HG03442 (cell line): Measurements from ENCODE around the gene F5.
"Not testable (repeated sequence)": the region's sequence is repeated elsewhere in the genome, so short reads cannot be mapped to it uniquely, and the experiment has no call there.

Experiments
- ATAC-seq: cut with Tn5 transposase; IDR thresholded peaks from one replicate; pipeline ENCODE4 v1.9.1; 2021; ENCODE audit warnings: mild to moderate bottlenecking, moderate library complexity; ENCODE audit not compliant: unreplicated experiment

Gene F5

DNA sequence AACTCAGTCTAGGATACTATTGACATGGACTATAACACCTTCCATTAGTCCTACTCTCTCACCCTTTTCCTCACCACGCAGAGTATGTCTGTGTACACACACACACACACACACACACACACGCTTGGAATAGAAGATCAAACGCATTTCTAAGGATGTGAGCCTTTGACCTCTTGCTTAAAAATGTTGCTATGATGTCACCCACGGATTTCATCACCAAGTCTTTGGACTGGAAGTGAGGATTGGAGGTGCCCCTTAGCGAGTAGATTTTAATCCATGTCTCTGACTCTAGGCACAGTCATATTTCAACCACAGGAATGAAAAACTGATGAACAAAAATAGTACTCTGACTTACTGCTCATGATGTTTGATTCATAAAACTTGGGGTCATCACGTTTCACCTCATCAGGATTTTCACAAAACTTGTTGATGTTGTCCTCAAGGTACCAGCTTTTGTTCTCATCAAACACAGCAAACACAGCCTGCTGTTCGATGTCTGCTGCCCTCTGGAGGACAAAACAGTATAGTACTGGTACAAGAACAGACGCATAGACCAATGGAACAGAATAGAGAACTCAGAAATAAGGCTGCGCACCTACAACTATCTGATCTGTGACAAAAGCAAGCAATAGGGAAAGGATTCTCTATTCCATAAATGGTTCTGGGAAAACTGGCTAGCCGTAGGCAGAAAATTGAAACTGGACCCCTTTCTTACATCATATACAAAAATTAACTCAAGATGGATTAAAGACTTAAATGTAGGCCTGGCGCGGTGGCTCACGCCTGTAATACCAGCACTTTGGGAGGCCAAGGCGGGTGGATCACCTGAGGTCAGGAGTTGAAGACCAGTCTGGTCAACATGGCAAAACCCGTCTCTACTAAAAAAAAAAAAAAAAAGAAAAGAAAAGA lies 39.9 kb downstream of the F5 start:
- peak; percentile 75 for ATAC-seq

DNA sequence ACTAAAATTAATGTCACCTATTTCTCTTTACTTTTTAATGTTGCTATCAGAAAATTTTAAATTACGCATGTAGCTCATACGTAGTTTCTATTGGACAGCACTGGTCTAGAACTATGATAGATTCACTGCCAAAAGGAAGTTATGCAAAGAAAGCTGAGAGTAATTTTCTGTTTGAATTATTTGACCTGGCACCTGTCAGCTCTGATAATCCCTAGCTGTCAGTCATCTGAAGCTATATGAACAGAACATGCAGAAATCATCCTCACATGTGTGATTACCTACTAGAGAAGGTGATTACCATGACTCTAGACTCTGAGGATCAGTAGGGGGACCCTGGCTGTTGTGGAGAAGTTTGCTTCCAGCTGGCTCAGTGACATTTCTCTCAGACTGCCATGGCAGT lies 40.8 kb downstream of the F5 start:
- ATAC-seq, result no peak

DNA sequence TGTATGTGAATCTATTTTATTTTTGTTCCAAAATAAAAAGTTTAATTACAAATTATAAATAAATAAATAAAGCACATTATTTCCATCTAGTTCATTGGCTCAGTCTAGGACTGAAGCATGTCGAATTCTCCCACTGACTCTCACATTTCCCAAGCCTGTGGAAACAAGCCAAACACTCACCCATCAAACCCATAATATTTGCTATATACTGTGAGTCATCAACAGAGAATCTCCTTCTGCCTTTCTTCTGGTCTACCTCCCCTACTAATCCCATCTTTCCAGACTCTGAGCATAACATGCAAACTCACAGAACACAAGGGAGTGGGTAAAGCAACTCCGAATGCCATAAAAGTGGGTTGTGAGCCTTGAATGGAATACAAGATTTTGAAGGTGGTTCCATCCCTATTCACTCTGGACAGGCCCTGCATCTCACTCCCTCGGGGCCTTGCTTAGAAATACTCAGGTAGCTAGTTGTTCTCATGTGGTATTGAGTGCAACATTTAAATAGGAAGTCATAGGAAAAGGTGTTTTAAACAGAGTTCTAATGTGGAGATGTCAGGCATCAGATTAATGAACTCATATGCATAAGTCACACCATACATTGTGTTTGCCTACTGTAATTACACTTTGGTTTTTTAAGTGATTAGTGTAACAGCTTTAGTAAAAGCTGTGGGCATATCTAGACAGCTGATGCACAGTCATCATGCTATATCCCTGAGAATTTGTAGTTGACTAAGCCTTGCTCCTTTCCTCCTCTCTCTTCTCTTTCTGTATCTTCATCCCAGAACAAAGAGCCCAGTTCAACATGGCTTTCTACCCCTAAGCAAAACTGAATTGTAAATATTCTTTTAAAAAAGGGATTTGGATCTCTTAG lies 47.0 kb downstream of the F5 start:
- no peak for ATAC-seq

DNA sequence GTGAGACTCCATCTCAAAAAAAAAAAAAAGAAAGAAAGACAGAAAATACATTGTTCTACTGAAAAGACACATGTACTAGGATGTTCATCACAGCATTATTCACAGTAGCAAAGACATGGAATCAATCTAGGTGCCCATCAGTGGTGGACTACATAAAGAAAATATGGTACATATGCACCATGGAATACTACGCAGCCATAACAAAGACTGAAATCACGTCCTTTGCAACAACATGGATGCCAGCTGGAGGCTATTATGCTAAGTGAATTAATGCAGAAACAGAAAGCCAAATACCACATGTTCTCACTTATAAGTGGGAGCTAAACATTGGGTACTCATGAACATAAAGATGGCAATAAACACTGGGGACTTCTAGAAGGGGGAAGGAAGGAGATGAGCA lies 51.6 kb downstream of the F5 start:
- no peak for ATAC-seq

DNA sequence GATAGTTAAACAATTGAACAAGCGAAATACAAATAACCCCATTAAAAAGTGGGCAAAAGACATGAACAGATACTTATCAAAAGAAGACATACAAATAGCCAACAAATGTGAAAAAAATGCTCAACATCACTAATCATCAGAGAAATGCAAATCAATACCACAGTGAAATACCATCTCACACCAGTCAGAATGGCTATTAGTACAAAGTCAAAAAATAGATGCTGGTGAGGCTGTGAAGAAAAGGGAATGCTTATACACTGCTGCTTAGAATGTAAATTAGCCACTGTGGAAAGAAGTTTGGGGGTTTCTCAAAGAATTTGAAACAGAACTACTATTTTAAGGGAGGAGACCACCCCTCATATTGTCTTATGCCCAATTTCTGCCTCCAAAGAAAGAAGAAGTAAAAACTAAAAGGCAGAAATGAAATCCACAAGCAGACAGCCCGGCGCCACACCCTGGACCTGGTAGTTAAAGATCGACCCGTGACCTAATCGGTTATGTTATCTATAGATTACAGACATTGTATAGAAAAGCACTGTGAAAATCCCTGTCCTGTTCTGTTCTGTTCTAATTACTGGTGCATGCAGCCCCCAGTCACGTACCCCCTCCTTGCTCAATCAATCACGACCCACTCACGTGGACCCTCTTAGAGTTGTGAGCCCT lies 52.6 kb downstream of the F5 start:
- ATAC-seq, result not testable (repeated sequence)

DNA sequence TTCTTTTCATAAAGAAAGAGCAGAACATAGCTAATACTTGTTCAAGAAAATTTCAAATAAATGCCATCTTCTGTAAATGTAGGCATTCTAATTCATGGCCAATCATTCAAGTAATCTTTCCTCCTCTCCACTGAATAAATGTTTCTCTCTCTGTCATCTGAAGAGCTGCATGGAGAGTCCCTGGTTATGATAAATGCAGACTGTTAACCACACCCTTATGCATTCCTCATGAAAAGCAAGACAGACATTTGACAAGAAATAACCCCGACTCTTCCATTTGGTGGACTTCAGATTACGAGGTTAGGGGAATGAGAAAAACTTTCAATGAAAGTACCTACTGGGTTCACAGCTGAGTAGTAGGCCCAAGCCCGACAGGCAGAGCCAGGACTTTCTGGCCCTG lies 55.8 kb downstream of the F5 start:
- ATAC-seq, result no peak

DNA sequence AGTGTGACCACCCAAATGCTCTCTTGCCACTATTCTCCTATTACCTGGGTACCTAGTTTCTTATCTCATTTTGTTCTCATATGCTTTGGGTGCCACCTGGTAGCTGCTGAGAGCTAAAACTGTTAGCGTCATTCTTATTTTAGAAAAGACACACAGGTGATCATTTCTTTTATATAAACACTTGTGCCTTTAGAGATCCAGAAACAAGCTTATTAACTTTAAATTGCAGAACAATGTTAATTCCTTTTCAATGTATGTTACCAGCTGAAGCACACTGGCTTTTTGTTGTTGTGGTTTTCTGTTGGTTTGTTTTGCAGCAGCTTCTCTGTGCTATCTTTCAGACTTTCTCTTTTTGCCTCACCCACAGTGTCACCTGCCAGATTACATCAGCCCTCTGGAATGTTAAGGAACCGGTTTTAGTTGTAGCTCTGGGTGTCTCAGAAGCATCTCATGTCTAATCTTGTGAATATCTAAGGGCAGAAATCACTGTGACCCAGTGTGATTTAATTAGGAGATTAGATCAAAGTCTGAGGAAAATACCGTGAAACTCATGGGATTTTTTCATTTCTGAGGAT lies 57.1 kb downstream of the F5 start:
- no peak for ATAC-seq

DNA sequence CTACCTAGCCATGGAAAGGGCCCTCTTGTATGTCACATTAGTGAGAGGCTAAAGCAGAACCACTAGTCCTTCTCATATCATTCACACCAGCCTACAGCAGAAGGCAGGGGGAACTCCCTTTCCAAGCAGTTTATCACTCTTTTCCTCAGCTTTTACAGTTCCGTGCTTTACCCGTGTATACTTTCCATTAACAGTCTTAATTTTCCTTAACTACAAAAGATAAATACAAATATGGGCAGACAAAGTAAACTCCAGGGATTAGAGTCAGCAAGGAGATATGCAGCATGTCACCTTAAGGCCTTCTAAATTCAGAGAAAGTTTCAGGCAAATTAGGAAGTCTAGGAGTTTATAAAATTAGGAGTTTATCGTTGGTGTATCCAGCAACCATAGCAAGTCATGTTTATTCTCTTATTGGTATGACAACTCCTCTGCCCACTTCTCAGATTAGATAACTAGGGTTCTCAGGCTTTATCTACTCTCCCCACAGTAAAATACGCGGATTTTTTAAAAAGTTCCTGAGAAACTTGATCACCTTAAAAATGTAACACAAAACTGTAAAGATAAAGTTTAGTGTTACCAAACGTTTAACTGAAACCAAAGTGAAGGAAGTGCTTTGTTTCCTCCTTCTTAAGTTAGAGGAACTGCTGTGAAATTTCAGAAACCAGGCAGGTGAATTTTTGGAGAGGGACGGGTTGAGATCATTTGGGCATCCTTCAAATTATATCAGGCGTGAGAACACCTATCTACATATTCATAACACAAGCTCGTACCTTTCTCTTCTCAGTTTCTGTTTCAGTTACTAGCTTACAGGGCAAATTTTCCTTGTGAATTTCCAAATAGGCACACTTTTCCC lies 57.8 kb downstream of the F5 start:
- peak; percentile 43 for ATAC-seq

DNA sequence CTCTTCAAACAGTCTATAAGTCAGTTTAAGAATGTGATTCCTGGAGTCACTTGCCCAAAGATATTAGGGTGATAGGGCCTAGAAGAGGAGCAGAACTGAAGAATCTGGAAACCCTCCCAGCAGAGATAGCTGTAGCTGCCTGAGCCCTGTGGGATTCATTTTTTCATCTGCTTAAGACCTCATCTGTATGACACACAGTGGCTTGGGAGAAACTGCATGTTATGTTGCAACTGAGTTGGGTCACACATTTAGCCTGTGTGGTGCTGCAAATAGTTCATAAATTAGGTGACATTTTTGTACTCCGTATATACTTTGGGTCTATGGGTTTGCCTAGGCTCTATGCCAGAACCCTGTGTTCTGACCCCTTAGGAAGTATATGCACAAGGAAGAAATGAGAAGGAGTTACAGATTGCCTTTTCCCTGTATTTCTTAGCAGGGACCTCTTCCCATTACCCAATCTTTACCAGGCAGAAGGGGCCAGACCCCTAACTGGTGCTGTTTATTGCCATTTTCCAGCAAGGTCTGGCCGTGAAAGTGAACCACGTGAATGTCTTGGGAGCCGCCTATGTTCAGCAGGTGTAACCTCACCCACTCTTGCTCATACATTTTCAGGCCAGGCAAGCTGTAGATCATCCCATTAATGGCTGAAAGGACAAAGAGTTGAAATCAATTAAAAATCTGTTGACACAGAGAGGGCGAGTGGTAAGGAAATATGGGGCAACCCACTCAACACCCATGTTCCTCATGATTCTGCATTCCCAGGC lies 58.6 kb downstream of the F5 start:
- ATAC-seq, result no peak

DNA sequence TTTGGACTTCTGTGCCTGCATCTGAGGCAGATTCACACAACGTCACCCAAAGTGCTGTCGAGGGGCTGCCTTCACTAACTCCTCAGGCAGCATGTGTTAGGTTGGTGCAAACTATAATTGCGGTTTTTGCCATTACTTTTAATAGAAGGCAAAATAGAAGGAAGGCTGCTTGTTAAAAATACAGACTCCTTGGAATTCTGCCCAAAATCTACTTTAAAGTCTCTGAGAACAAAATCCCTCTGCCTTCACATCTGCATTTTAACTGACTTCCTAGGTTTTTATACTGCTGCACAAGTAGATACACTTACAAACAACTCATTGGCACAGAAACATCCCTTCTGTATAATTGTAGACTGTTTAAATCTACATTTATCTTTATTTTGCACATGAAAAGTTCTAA lies 59.3 kb downstream of the F5 start:
- ATAC-seq, result no peak

DNA sequence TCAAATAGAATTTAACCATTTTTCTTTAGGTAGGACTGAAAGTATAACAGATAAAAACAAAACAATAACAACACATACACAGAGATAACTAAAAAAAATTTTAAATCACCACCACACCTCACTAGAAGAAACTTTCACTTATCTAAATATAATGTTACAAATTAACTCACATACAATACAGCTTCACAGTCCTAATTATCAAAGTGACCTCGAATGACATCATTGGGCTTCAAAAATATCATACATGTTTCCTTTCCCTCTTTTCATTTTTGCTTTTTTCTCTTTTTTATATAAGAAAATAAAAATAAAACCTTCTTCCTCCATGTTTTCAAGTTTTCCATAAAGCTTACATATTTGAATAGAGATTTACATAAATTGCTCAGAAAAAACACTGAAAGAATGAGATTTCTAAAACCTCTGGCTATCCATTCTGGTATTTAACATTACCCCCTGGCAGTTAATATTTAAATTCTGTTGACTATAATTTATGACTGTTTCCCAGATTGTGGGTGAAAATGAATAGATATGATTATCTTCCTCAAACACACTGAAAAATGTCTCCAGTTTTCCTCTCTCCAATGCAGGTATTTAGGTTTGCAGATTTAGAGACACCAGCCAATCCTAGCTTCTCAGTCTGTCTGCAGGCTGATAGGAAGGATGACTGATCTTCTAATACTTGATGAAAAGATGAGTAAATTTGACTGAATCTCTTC lies 60.0 kb downstream of the F5 start:
- ATAC-seq, result no peak

DNA sequence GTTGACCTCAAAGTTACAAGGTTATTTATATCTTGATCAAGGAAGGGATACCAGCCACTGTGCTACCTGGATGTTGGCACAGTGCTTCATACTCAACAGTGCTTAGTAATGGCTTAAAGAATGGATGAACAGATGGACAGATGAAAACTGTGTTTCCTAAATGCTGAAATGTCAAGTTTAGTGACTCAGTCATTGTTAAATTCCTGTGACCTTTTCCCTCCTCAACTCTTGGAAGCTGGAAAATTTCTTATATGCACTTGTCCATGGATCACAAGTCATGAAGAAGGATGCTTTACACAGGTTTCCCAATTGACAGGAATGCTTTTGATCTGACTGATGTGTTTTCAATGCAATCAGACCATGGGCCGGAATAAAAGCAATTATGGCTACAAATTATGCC lies 60.9 kb downstream of the F5 start:
- no peak for ATAC-seq

DNA sequence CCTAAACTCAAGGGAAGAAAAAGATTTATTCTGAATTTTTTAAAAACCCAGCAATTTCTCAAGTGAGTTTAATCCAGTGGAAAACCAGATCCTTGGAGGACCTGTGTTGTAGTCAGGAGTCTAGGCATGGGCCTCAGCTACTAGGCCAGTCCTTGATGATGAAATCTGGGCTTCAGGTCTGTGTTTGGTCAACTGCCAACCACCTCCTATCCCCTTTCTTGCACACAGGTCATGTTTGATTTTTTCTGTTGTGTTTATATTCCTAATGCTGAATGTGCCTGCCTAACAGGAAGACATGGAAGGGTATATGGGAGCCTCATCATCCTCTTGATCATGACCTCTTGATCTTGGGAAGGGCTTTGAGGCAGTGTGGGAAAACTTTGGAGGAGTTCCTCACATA lies 62.4 kb downstream of the F5 start:
- no peak for ATAC-seq

DNA sequence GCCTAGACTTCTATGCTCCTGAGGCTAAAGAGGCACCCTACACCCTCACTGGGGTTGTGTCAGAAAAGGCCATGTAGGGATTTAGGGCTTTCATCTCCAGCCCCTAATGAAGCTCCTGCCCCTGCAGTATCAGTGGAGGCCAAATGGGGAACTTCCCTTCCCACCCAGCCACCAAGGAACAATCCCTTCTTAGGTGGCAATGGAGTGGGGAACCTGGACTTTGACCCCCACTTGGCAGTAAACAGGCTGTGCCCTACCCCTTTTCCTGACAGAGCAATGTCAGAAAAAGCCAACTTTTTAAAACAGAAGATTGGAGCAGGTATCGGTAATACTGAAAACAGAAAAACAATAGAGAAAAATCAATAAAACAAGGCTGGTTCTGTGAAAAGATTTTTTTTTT lies 65.1 kb downstream of the F5 start:
- no peak for ATAC-seq

DNA sequence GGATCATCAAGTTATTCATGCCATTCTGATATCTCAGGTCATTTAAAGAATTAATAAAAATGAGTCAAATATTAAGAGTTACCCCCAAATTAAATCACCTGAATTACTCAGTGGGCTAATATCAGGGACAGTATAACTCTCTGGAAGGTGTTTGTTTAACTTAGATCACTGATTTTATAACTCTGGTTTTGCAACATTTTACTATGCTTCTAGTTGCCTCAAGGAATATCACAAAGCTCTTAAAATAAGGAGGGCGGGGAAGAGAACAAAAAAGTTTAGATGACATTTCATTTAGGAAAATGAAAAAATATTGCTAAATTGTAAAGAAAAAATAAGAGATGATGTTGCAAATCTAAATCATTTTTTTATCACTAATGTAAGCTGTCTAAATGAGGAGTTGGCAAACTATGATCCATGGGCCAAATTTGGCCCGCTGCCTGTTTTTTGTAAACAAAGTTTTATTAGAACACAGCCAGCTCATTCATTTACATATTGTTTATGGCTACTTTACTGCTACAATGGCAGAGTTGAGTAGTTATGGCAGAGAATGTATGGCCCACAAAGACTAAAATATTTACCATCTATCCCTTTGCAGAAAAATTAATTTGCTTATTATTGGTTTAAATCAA lies 68.6 kb downstream of the F5 start:
- no peak for ATAC-seq

DNA sequence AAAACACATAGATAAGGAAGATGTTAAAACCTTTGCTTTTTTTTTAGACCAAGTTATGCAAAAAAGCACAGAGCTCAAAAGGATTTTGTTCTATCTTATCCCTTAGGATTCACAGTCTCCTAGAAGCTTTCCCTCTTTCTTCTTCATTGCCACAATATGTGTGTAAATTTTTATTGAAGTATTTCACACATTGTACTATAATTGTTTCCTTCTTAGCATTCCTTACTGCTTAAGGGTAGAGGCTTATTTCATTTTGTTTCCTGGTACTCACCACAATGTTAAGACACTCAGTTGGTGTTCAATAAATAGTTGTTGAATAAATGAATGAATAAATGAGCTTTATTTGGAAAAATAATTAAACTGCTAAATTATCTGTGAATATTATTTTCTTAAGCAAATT lies 70.6 kb downstream of the F5 start:
- no peak for ATAC-seq

DNA sequence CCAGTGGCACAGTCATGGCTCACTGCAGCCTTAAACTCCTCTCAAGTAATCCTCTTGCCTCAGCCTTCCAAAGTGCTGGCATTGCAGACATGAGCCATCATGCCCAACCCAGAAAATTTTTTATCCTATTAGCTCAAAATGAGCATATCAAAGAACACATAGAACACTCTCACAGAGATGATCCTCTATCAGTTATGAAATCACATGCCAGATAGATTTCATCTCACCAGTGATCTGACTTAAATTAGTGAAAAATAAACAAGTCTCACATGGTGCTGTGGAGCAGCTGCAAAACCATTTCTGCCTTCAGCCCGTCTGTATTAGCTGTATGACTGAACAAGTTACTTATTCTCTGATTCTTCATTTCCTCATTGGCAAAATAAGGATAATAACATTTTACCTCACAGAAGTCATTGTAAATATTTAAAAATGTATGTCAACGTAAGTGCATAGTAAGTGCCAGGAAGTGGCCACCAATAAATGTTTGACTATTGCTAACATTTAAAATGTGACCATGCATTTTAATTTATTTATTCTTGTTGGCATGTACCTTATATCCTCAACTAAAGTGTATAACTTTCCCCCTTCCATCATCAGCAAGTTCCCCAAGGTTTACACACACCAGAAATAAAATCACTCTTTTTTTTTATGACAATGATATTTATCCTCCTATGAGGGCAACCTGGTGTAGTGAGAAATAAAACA lies 71.6 kb downstream of the F5 start:
- no peak for ATAC-seq

DNA sequence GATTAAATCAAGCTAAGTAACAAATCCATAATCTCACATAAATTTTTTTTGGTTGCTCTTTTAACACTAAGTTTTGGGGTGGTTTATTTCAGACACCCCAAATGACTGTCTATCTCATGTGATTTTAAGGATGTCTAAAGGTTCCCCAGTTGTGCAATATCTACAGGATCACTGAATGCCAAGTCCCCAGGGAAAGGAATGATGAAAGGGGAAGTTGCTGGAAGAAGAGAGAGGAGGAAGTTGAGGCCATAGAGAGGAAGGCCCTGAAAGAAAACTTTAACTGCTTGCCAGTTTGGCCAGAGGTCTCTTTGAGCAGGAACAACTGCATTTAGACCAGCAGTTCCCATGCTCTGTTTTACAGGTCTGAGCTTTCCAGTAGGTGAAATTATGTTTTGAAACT lies 73.1 kb downstream of the F5 start:
- no peak for ATAC-seq
